GM23248 (cell line): Measurements from ENCODE around the gene HBG1.
"Not testable (repeated sequence)": the region's sequence is repeated elsewhere in the genome, so short reads cannot be mapped to it uniquely, and the experiment has no call there.

Experiments
- EZH2 ChIP-seq: fragments of 200-600 bp; sonication (generic); IDR thresholded peaks from 2 replicates; pipeline ENCODE4 v1.6.1; 2018; ENCODE audit warnings: antibody characterized with exemption, mild to moderate bottlenecking; ENCODE audit not compliant: insufficient read depth, poor library complexity, severe bottlenecking
- EZH2phosphoT487 ChIP-seq: fragments of 200-600 bp; sonication (generic); IDR thresholded peaks from 2 replicates; pipeline ENCODE4 v1.6.1; 2018; ENCODE audit warnings: antibody characterized with exemption, moderate library complexity, mild to moderate bottlenecking, low read depth; ENCODE audit not compliant: insufficient read depth

GRCh38 chr11:5253440-5253839 is 3.8 kb upstream of the HBG1 start:
- TF ChIP-seq EZH2, EZH2phosphoT487: not testable (repeated sequence)
